ENCODE measurements around the gene PSD. TPM values are rescaled to one million over a fixed set of nuclear protein-coding genes. Genes with fewer than 3 reads are reported as not detected.

The PSD gene
- total and polyA plus RNA-seq, 9 of the 15 experiments (the other 6 are each of a cell fraction or from before 2014, with no cell fraction given) = 0.11 to 1.7 (median 0.54) TPM; not detected in 2

- TF ChIP-seq NR4A1 (CRISPR knock-in tag; IDR thresholded peaks at IDR 0.05) (0 out of 2 replicates have a peak, but pooled peaks have one; percentile 47), NR4A1 (tag; IDR thresholded peaks at IDR 0.05) (peak; percentile 55; the same call in 1 of the 2 replicates), MCM5 (IDR thresholded peaks at IDR 0.05; ENCODE audit: low read depth) (no peak), TGIF2 (CRISPR knock-in tag; IDR thresholded peaks at IDR 0.05) (no peak), CBX2 (IDR thresholded peaks at IDR 0.05; ENCODE audit: insufficient read depth, low read length, poor library complexity, severe bottlenecking) (no peak), TCFL5 (CRISPR knock-in tag; conservative IDR thresholded peaks at IDR 0.05) (no peak), FOXJ2 (tag; IDR thresholded peaks at IDR 0.05) (no peak), ZFP36 (IDR thresholded peaks at IDR 0.05; ENCODE audit: low read depth, low read length, partially characterized antibody) (no peak), ZNF431 (CRISPR knock-in tag; IDR thresholded peaks at IDR 0.05) (no peak), CTBP1 (IDR thresholded peaks at IDR 0.05; ENCODE audit: borderline replicate concordance) (peak; percentile 89; the same call in 1 of the 2 replicates), HLTF (IDR thresholded peaks at IDR 0.05) (no peak), ZNF717 (CRISPR knock-in tag; IDR thresholded peaks at IDR 0.05) (no peak)
- TF ChIP-seq, protein P1, sequence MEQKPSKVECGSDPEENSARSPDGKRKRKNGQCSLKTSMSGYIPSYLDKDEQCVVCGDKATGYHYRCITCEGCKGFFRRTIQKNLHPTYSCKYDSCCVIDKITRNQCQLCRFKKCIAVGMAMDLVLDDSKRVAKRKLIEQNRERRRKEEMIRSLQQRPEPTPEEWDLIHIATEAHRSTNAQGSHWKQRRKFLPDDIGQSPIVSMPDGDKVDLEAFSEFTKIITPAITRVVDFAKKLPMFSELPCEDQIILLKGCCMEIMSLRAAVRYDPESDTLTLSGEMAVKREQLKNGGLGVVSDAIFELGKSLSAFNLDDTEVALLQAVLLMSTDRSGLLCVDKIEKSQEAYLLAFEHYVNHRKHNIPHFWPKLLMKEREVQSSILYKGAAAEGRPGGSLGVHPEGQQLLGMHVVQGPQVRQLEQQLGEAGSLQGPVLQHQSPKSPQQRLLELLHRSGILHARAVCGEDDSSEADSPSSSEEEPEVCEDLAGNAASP (IDR thresholded peaks at IDR 0.05) = no peak
- TF ChIP-seq, protein P2, sequence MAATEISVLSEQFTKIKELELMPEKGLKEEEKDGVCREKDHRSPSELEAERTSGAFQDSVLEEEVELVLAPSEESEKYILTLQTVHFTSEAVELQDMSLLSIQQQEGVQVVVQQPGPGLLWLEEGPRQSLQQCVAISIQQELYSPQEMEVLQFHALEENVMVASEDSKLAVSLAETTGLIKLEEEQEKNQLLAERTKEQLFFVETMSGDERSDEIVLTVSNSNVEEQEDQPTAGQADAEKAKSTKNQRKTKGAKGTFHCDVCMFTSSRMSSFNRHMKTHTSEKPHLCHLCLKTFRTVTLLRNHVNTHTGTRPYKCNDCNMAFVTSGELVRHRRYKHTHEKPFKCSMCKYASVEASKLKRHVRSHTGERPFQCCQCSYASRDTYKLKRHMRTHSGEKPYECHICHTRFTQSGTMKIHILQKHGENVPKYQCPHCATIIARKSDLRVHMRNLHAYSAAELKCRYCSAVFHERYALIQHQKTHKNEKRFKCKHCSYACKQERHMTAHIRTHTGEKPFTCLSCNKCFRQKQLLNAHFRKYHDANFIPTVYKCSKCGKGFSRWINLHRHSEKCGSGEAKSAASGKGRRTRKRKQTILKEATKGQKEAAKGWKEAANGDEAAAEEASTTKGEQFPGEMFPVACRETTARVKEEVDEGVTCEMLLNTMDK (IDR thresholded peaks at IDR 0.05; ENCODE audit: borderline replicate concordance, insufficient read depth, low read depth, low read length, poor library complexity, severe bottlenecking) = no peak
- TF ChIP-seq, protein P3, sequence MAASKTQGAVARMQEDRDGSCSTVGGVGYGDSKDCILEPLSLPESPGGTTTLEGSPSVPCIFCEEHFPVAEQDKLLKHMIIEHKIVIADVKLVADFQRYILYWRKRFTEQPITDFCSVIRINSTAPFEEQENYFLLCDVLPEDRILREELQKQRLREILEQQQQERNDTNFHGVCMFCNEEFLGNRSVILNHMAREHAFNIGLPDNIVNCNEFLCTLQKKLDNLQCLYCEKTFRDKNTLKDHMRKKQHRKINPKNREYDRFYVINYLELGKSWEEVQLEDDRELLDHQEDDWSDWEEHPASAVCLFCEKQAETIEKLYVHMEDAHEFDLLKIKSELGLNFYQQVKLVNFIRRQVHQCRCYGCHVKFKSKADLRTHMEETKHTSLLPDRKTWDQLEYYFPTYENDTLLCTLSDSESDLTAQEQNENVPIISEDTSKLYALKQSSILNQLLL (CRISPR knock-in tag; IDR thresholded peaks at IDR 0.05; ENCODE audit: borderline replicate concordance) = no peak
- TF ChIP-seq, protein P4, sequence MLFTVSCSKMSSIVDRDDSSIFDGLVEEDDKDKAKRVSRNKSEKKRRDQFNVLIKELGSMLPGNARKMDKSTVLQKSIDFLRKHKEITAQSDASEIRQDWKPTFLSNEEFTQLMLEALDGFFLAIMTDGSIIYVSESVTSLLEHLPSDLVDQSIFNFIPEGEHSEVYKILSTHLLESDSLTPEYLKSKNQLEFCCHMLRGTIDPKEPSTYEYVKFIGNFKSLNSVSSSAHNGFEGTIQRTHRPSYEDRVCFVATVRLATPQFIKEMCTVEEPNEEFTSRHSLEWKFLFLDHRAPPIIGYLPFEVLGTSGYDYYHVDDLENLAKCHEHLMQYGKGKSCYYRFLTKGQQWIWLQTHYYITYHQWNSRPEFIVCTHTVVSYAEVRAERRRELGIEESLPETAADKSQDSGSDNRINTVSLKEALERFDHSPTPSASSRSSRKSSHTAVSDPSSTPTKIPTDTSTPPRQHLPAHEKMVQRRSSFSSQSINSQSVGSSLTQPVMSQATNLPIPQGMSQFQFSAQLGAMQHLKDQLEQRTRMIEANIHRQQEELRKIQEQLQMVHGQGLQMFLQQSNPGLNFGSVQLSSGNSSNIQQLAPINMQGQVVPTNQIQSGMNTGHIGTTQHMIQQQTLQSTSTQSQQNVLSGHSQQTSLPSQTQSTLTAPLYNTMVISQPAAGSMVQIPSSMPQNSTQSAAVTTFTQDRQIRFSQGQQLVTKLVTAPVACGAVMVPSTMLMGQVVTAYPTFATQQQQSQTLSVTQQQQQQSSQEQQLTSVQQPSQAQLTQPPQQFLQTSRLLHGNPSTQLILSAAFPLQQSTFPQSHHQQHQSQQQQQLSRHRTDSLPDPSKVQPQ (CRISPR knock-in tag; IDR thresholded peaks at IDR 0.05; ENCODE audit: borderline replicate concordance) = no peak
- TF ChIP-seq, protein P5, sequence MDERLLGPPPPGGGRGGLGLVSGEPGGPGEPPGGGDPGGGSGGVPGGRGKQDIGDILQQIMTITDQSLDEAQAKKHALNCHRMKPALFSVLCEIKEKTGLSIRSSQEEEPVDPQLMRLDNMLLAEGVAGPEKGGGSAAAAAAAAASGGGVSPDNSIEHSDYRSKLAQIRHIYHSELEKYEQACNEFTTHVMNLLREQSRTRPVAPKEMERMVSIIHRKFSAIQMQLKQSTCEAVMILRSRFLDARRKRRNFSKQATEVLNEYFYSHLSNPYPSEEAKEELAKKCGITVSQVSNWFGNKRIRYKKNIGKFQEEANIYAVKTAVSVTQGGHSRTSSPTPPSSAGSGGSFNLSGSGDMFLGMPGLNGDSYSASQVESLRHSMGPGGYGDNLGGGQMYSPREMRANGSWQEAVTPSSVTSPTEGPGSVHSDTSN (CRISPR knock-in tag; IDR thresholded peaks at IDR 0.05; ENCODE audit: low read depth) = no peak
- TF ChIP-seq, protein P5 (tag; conservative IDR thresholded peaks at IDR 0.05; ENCODE audit: low read depth) = no peak
These were observed 32.0 kb upstream of the PSD start (continued) for GRCh38 chr10:102450374-102451104.
